ENCODE measurements around the gene PRKAR2B. TPM values are rescaled to one million over a fixed set of nuclear protein-coding genes. Genes with fewer than 3 reads are reported as not detected.

Gene PRKAR2B
- total RNA-seq, 1 donor from 2014 or later = 11.5 TPM

GRCh38 chr7:107026166-107026565 is 18.3 kb upstream of the PRKAR2B start:
- Histone ChIP-seq H3K27me3 (ENCODE audit: control insufficient read depth in 3 of 3, insufficient read depth in 3 of 3, low read length in 3 of 3) (no peaks in the 10 kb centered on the region), H3K36me3 (ENCODE audit: control insufficient read depth in 3 of 3, insufficient read depth in 3 of 3, low read length in 3 of 3) (no peaks in the 10 kb centered on the region), H3K27ac (ENCODE audit: low read depth, low read length) (no peak overlapping the region), H3K4me1 (ENCODE audit: control insufficient read depth in 3 of 3, insufficient read depth in 3 of 3, low read length in 3 of 3) (no peaks in the 10 kb centered on the region), H3K9ac (ENCODE audit: low read depth in 1 of 3, low read length in 3 of 3) (no peak overlapping the region), H3K4me3 (ENCODE audit: low read length in 3 of 3) (no peak overlapping the region), H3K9me3 (ENCODE audit: control insufficient read depth in 3 of 3, low read length in 3 of 3) (peaks cover 0 to 3% (median 0%) of the 10 kb centered on the region in 3 donors)

GRCh38 chr7:107027208-107027607 is 17.3 kb upstream of the PRKAR2B start:
- H3K9me3 ChIP-seq (ENCODE audit: control insufficient read depth in 3 of 3, low read length in 3 of 3) = peaks cover 0 to 3% (median 0%) of the 10 kb centered on the region in 3 donors
- H3K9ac ChIP-seq (ENCODE audit: low read depth in 1 of 3, low read length in 3 of 3) = no peak overlapping the region
- no peaks in the 10 kb centered on the region for H3K36me3 ChIP-seq (ENCODE audit: control insufficient read depth in 3 of 3, insufficient read depth in 3 of 3, low read length in 3 of 3)
- no peak overlapping the region for H3K27ac ChIP-seq (ENCODE audit: low read depth, low read length)
- H3K4me3 ChIP-seq (ENCODE audit: low read length in 3 of 3) = no peak overlapping the region
- H3K27me3 ChIP-seq (ENCODE audit: control insufficient read depth in 3 of 3, insufficient read depth in 3 of 3, low read length in 3 of 3) = no peaks in the 10 kb centered on the region
- no peaks in the 10 kb centered on the region for H3K4me1 ChIP-seq (ENCODE audit: control insufficient read depth in 3 of 3, insufficient read depth in 3 of 3, low read length in 3 of 3)

DNA sequence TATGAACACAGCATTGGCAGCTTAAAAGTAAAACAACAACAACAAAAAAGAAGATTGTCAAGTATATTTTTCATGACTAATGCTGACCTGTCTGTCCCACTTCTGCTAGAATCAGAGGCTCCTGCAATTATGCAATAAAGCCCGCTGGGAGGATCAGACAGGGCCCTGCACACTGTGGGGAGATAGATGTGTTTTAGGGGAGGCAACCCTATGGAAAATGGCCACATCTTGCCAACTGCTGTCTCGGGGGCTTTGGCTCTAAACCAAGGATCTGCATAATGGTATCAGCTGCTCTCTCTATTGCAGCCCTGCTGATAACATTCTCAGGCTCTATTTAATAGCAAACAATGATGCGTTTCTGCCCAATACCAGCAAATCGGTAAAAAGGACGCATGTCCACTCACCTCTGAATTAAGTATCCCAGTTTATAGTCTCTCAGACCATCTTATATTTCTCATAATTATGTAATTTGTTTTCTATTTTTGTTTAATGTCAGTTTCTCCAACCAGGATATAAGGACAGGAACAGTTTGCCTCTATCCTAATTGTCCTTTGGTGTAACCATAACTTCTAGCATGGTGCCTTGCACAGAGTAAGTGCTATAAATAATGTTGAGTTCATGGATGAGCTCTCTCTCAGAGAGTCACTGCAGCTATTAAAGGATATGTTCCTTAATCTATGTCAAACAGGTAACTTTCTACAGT is 15.3 kb upstream of the PRKAR2B start:
- no peaks in the 10 kb centered on the region for H3K27me3 ChIP-seq (ENCODE audit: control insufficient read depth in 3 of 3, insufficient read depth in 3 of 3, low read length in 3 of 3)
- H3K36me3 ChIP-seq (ENCODE audit: control insufficient read depth in 3 of 3, insufficient read depth in 3 of 3, low read length in 3 of 3) = no peaks in the 10 kb centered on the region
- H3K9ac ChIP-seq (ENCODE audit: low read depth in 1 of 3, low read length in 3 of 3) = no peak overlapping the region
- H3K9me3 ChIP-seq (ENCODE audit: control insufficient read depth in 3 of 3, low read length in 3 of 3) = no peaks in the 10 kb centered on the region
- no peaks in the 10 kb centered on the region for H3K4me1 ChIP-seq (ENCODE audit: control insufficient read depth in 3 of 3, insufficient read depth in 3 of 3, low read length in 3 of 3)
- no peak overlapping the region for H3K4me3 ChIP-seq (ENCODE audit: low read length in 3 of 3)
- H3K27ac ChIP-seq (ENCODE audit: low read depth, low read length) = no peak overlapping the region

GRCh38 chr7:107029764-107030286 is 14.7 kb upstream of the PRKAR2B start:
- no peak overlapping the region for H3K27ac ChIP-seq (ENCODE audit: low read depth, low read length)
- H3K9me3 ChIP-seq (ENCODE audit: control insufficient read depth in 3 of 3, low read length in 3 of 3) = no peaks in the 10 kb centered on the region
- H3K27me3 ChIP-seq (ENCODE audit: control insufficient read depth in 3 of 3, insufficient read depth in 3 of 3, low read length in 3 of 3) = no peaks in the 10 kb centered on the region
- no peak overlapping the region for H3K4me3 ChIP-seq (ENCODE audit: low read length in 3 of 3)
- no peak overlapping the region for H3K9ac ChIP-seq (ENCODE audit: low read depth in 1 of 3, low read length in 3 of 3)
- no peaks in the 10 kb centered on the region for H3K4me1 ChIP-seq (ENCODE audit: control insufficient read depth in 3 of 3, insufficient read depth in 3 of 3, low read length in 3 of 3)
- H3K36me3 ChIP-seq (ENCODE audit: control insufficient read depth in 3 of 3, insufficient read depth in 3 of 3, low read length in 3 of 3) = no peaks in the 10 kb centered on the region

DNA sequence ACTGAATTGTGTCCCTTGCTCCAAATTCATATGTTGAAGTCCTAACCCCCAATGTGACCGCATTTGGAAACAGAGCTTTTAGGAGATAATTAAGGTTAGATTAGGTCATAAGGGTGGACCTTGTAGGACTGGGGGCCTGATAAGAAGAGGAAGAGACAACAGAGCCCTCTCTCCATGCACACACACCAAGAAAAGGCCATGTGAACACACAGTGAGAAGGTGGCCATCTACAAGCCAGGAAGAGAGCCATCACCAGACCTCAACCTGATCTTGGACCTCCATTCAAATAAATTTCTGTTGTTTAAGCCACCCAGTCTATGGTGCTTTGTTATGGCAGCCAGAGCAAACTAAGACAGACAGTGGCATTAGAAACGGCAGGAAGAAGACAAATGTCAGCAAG is 12.5 kb upstream of the PRKAR2B start:
- Histone ChIP-seq H3K9me3 (ENCODE audit: control insufficient read depth in 3 of 3, low read length in 3 of 3) (no peaks in the 10 kb centered on the region), H3K4me1 (ENCODE audit: control insufficient read depth in 3 of 3, insufficient read depth in 3 of 3, low read length in 3 of 3) (no peaks in the 10 kb centered on the region), H3K4me3 (ENCODE audit: low read length in 3 of 3) (no peak overlapping the region), H3K27ac (ENCODE audit: low read depth, low read length) (no peak overlapping the region), H3K9ac (ENCODE audit: low read depth in 1 of 3, low read length in 3 of 3) (no peak overlapping the region), H3K27me3 (ENCODE audit: control insufficient read depth in 3 of 3, insufficient read depth in 3 of 3, low read length in 3 of 3) (no peaks in the 10 kb centered on the region), H3K36me3 (ENCODE audit: control insufficient read depth in 3 of 3, insufficient read depth in 3 of 3, low read length in 3 of 3) (no peaks in the 10 kb centered on the region)

DNA sequence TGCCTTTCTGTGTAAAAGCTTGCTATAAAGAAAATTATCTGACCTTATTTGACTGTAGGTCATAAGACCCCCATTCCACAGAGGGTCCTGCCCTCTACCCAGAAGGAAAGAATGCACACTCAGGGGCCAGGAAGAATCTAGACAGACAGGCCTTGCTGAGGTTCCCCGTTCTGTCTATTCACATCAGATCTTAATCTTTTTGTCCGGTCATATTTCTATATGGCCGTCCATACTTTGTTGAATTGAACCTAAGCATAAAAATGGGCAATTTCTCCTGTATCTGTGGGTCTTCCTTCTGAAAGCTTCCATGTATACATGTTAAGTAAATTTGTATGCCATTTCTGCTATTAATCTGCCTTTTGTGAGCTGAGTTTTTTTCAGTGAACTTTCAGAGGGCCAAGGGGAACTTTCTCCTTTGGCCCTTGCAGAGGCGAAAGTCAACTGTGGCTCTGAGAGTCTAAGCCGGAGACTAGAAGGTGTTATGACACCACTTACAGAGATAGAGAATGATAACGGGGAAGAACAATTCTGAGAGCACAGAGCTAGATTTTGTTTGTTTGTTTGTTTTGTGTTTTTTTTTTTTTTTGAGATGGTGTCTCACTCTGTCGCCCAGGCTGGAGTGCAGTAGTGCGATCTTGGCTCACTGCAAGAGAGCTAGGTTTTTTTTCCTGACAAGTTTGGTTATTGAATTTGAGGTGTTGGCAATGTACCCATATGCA is 11.6 kb upstream of the PRKAR2B start:
- Histone ChIP-seq H3K36me3 (ENCODE audit: control insufficient read depth in 3 of 3, insufficient read depth in 3 of 3, low read length in 3 of 3) (no peaks in the 10 kb centered on the region), H3K27ac (ENCODE audit: low read depth, low read length) (no peak overlapping the region), H3K27me3 (ENCODE audit: control insufficient read depth in 3 of 3, insufficient read depth in 3 of 3, low read length in 3 of 3) (no peaks in the 10 kb centered on the region), H3K9me3 (ENCODE audit: control insufficient read depth in 3 of 3, low read length in 3 of 3) (no peaks in the 10 kb centered on the region), H3K4me3 (ENCODE audit: low read length in 3 of 3) (no peak overlapping the region), H3K9ac (ENCODE audit: low read depth in 1 of 3, low read length in 3 of 3) (no peak overlapping the region), H3K4me1 (ENCODE audit: control insufficient read depth in 3 of 3, insufficient read depth in 3 of 3, low read length in 3 of 3) (no peaks in the 10 kb centered on the region)

GRCh38 chr7:107034553-107034952 is 10.0 kb upstream of the PRKAR2B start:
- Histone ChIP-seq H3K27me3 (ENCODE audit: control insufficient read depth in 3 of 3, insufficient read depth in 3 of 3, low read length in 3 of 3) (no peaks in the 10 kb centered on the region), H3K4me3 (ENCODE audit: low read length in 3 of 3) (no peak overlapping the region), H3K9me3 (ENCODE audit: control insufficient read depth in 3 of 3, low read length in 3 of 3) (no peaks in the 10 kb centered on the region), H3K9ac (ENCODE audit: low read depth in 1 of 3, low read length in 3 of 3) (no peak overlapping the region), H3K4me1 (ENCODE audit: control insufficient read depth in 3 of 3, insufficient read depth in 3 of 3, low read length in 3 of 3) (no peaks in the 10 kb centered on the region), H3K27ac (ENCODE audit: low read depth, low read length) (no peak overlapping the region), H3K36me3 (ENCODE audit: control insufficient read depth in 3 of 3, insufficient read depth in 3 of 3, low read length in 3 of 3) (no peaks in the 10 kb centered on the region)

GRCh38 chr7:107035446-107035845 is 9.1 kb upstream of the PRKAR2B start:
- Histone ChIP-seq H3K27ac (ENCODE audit: low read depth, low read length) (no peak overlapping the region), H3K27me3 (ENCODE audit: control insufficient read depth in 3 of 3, insufficient read depth in 3 of 3, low read length in 3 of 3) (no peaks in the 10 kb centered on the region), H3K4me3 (ENCODE audit: low read length in 3 of 3) (no peak overlapping the region), H3K9ac (ENCODE audit: low read depth in 1 of 3, low read length in 3 of 3) (no peak overlapping the region), H3K36me3 (ENCODE audit: control insufficient read depth in 3 of 3, insufficient read depth in 3 of 3, low read length in 3 of 3) (no peaks in the 10 kb centered on the region), H3K9me3 (ENCODE audit: control insufficient read depth in 3 of 3, low read length in 3 of 3) (no peaks in the 10 kb centered on the region), H3K4me1 (ENCODE audit: control insufficient read depth in 3 of 3, insufficient read depth in 3 of 3, low read length in 3 of 3) (no peaks in the 10 kb centered on the region)

DNA sequence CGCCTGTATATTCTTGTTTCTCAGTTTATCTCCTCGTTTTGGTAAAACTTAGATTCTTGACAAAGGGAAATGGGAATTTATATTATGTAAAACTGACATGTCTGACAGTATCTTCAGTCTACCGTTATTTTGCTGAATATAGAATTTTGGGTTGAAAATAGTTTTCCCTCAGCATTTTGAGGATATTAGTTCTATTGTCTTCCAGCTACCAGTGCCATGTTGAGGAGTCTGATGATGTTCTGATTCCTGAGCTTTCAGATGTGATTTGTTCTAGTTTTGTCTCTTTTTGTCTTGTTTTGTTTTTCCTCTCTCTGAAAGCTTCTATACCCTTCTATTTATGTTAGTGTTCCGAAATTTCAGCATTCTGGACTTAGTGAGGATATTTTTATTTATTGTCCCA is 8.0 kb upstream of the PRKAR2B start:
- H3K9ac ChIP-seq (ENCODE audit: low read depth in 1 of 3, low read length in 3 of 3) = no peak overlapping the region
- H3K4me1 ChIP-seq (ENCODE audit: control insufficient read depth in 3 of 3, insufficient read depth in 3 of 3, low read length in 3 of 3) = no peaks in the 10 kb centered on the region
- no peaks in the 10 kb centered on the region for H3K36me3 ChIP-seq (ENCODE audit: control insufficient read depth in 3 of 3, insufficient read depth in 3 of 3, low read length in 3 of 3)
- no peak overlapping the region for H3K4me3 ChIP-seq (ENCODE audit: low read length in 3 of 3)
- no peaks in the 10 kb centered on the region for H3K27me3 ChIP-seq (ENCODE audit: control insufficient read depth in 3 of 3, insufficient read depth in 3 of 3, low read length in 3 of 3)
- no peak overlapping the region for H3K27ac ChIP-seq (ENCODE audit: low read depth, low read length)
- no peaks in the 10 kb centered on the region for H3K9me3 ChIP-seq (ENCODE audit: control insufficient read depth in 3 of 3, low read length in 3 of 3)
